Raji (cell line): ENCODE data around the gene SCUBE1.

Experiments
- POLR2A ChIP-seq: IDR thresholded peaks from 2 replicates; pipeline ENCODE4 v1.6.1; 2011; ENCODE audit warnings: low read depth, low read length, control low read depth; ENCODE audit not compliant: insufficient read depth

The SCUBE1 gene

DNA sequence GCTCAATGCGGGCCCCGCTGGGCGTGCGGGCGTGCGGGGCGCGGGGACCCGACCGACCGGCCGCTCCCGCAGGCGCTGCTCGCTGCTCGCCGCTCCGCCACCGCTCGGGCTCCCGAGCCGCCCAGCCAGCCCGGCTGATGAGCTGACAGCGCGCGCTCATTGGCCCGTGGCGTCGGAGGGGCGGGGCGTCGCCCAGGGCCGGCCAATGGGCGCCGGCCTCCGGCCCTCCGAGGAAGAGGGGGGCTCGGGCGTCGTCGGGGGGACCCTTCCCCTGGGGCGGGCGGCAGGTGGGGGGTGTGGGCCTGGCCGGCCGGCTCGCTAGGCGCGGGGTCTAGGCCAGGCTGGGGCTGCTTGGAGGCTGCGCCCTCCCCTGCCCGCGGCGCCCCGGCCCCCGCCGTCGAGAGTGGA, at the start of gene SCUBE1:
SCUBE1 (minus strand) TSS at position 111 of the 408 bp plus-strand sequence. CDS start 111 bp downstream, outside the sequence.
- TF ChIP-seq POLR2A: no peak

DNA sequence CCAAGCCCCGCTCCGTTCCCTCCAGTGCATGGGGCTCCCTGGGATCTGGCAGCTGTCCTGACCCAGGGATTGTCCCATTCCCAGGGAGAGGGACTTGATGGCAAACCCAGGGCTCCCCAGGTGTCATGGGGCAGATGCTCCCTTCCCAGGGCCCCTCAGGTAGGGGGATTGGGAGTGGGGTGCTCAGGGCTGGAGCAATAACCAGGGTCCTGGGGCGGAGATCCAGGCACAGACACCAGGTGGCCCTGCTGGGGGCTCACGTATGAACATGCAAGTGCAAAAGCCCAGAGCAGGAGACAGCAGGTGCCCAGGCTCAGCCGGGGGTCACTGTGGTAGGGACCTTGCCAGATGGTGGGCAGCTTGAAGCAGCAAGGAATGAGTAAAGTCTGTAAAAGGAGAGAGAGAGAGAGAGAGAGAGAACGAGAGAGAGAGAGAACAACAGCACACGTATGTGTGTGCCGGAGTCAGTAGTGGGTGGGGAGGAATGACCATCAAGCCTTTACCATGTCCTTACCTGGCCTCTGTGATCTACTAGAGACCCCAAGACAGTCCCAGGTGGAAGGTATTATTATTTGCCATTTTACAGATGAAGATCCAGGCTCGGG, 49.3 kb upstream of the SCUBE1 start:
- no peak for TF ChIP-seq POLR2A

DNA sequence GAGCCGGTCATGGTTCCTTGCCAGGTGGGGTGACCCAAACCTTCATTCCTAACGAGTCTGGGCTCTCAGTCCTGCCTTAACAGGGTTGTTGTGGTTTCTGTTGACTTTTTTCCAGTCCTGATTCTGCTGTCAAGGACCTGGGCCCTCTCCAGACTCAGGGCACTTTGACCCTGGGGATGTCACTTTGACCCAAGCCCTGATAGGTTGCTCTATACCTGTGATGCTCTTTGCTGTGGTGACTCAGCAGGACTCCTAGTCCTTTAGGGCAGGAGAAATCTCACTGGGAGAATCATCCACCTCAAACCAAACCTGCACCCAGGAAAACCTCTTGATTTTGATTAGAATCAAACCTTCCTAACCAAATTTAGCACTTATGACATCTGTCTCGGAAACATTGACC, 48.1 kb upstream of the SCUBE1 start:
- no peak for TF ChIP-seq POLR2A

DNA sequence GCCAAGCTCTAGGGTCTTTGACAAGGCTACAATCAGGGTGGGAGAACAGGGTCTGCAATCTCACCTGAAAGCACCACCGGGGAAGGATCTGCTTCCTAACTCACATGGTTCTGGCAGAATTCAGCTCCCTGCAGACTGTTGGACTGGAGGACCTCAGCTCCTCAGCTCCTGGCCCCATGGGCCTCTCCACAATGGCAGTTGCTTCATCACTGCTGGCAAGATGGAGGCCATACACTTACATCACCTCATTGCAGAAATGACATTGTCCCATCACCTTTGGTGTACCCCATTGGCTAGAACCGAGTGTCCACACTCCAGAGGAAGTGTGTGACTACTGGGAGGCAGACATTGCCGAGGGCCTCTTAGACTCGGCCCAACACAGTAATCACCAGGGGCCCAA, 47.7 kb upstream of the SCUBE1 start:
- no peak for TF ChIP-seq POLR2A

DNA sequence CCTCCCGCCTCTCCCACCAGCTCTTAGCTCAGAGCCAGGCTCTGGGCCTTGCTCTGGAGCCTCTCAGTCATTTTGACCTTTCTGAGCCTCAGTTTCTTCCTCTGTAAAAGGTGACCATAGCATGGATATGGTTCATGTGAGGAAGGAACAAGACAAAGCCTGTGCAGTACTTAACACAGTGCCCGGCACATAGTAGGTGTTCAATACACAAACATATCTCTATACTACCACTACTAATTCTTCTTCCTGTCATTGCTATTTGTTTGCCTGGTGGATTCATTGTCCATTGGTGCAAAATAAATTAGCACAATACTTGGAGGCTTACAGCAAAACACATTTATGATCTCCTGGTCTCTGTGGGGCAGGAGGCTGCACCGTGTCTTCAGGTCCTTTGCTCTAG, 47.0 kb upstream of the SCUBE1 start:
- no peak for TF ChIP-seq POLR2A

DNA sequence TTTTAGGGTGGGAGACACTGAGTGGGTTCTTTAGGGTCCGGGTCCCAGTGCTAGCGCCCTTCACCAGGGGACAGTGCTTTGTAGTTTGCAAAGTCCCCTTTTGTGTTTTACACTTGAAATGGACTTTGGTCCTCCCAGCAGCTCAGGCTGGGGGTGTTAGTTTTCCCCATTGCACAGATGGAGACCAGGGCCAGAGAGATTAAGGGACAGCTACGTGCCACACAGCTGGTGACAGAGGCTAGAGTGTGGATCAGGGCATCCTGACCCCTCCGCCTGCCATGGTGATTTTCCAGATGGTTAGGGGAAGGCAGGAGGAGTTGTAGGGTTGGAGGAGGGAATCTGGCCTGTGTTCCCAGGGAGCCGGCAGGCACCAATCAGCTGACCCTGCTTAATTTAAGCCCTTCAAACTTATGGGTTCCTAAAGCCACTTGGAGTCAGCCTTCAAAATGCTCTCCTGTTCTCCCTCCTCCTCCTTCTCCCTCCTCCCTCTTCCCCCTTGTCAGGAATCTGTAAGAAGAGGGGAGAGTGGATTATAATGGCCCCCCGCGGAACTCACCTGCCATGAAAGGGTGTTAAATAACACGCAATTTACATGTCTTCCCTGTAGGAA, 46.2 kb upstream of the SCUBE1 start:
- TF ChIP-seq POLR2A: no peak

DNA sequence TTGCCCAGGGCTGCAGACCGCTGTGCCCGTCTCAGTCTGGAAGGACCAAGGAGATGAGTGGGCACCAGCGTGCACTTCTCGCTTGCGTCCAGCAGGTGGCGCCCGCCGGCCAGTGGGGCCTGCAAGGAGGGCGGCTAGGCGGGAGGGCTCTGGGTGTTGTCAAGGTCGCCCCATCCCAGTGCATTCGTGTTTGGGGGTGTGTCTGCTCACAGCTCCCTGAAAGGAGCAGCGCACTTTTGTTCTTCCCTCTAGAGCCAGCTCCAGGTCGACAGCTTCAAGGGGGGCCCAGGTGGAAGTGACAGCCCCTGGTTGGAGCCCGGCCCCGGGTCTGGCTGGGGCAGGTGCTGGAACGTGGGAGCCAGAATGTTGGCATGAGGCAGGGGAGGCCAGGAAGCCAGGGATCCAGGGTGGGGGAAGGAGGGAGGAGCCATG, 45.3 kb upstream of the SCUBE1 start:
- TF ChIP-seq POLR2A: no peak

DNA sequence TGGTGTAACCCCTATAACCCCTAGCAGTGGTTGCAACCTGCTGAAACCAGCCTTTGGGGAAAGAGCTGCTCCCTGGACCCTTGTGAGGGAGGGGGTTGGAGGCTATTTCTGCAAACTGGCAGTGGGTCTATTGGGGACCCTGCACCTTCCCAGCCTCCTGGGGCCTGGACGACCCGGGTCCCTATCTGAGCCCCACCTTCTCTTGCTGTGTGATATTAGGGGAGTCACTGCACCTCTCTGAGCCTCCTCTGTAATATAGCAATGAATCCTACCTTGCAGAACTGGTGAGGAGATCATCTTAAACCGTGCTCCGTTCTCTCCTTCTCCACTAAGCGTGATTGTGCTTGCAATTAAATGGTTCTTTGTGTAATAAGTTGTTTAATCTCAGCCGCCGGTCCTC, 44.6 kb upstream of the SCUBE1 start:
- TF ChIP-seq POLR2A: no peak

DNA sequence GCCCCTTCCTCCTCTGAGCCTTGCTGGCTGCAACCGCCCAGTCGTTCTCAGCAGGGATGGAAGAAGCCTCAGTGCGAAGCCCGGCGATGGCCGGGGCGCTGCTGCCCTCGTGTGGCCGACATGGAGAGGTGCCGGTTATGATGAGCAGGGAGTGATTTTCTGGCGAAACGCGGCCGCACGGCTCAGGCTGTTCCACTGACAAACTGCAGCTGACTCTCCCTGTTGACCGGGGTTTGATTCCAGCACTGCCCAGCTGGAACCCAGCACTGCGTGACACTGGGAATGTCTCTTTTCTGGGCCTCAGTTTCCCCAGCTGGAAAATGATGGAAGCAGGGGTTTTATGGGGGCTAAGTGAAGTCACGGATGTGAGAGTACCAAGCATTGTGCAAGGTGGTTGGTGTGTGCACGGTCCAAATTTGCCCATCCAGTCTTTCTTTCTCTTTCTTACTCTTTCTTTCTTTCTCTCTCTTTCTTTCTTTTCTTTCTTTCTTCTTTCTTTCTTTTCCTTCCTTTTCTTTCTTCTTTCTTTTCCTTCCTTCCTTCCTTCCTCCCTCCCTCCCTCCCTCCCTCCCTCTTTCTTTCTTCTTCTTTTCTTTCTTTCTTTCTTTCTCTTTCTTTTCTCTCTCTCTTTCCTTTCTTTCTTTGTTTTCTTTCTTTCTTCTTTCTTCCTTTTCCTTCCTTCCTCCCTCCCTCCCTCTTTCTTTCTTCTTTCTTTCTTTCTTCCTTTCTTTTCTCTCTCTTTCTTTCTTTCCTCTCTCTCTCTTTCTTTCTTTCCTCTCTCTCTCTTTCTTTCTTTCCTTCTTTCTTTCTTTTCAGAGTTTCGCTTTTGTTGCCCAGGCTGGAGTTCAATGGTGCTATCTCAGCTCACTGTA, 42.8 kb upstream of the SCUBE1 start:
- no peak for TF ChIP-seq POLR2A

DNA sequence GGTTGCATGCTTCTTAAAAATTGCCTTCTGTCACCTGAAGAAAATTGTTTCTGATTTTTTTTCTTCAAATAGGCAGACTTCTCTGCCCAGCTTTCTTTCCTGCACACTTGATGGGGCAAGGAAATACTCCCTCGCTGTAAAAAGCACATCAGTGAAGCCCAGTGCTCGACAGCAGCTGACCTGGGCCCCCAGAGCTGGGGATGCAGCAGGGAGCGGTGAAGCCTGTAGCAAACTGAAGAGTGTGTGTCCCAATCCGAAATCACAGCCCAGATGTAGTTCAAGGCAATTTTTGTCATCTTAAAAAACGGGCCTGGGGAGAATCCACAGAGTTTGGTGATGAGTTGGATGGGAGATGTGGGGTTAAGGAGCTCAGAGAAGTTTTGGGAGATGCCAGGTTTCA, 41.7 kb upstream of the SCUBE1 start:
- no peak for TF ChIP-seq POLR2A

DNA sequence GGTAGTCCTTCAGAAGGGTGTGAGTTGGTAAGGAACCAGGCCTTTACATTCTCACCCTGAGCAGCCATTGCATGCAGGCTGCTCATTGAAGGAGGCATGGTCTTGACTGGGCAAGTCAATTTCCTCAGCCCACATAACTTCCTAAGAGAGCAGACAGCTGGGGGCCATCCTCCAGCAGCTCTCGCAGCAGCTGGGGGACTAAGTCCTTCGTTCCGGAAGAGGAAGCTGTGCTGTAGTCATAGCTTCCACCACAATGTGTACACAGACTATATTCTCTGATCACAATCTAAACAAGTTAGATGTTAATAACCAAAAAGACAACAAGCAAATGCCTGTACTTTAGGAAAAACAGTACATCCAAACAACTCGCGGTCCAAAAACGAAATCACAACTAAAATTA, 38.5 kb upstream of the SCUBE1 start:
- TF ChIP-seq POLR2A: no peak

DNA sequence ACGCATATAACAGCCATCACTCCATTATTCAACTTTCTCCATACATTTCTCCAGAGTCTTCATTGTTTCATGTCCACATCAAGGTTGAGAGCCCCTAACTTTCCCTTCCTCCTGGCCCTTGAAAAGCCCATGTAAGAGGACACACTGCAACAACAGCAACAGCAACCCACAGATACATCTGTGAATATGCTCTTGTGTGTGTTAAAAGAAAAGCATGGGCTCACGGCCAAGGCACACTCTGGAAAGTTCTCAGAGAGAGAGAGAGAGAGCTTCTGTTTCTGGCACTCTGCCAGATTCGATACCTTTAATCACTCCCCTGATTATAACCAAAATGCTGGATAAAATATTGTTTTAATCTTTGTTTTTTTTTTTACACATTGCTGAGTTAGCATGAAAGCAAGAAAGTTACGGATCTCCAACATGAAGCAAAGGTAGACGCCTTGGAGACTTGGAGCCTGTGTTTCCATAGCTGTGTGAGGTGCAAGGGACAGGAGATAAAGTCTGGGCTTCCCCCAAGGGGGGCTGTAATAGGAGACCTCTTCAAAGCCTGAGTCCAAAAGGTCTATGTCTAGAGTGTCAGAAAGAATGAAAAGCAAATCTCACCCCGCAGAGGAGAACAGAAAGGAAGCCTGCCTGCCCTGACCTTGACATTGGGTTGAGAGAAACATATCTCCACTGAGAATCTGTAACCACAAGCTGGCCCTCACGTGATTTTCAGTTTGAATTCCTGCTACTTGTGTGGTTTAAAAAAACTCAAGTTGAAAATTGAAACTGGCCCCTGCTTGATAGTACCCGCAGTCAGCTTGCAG, 34.9 kb upstream of the SCUBE1 start:
- TF ChIP-seq POLR2A: no peak

DNA sequence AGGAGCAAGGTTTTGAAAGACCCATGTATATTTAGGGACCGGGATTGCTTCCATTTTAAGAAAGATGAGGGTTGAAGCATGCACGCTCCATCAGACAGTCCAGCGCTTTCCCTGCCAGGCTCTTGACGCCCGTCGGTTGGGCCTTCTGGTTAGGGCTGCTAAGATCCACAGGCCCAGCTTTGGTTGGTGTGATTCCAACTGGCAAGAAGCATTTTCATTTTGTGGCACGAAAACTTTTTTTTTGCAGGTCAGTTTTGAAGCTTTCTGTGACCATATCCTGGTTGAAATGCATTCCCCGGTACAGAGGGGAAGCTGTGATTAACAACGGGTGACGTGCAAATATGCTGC, 34.4 kb upstream of the SCUBE1 start:
- TF ChIP-seq POLR2A: no peak

DNA sequence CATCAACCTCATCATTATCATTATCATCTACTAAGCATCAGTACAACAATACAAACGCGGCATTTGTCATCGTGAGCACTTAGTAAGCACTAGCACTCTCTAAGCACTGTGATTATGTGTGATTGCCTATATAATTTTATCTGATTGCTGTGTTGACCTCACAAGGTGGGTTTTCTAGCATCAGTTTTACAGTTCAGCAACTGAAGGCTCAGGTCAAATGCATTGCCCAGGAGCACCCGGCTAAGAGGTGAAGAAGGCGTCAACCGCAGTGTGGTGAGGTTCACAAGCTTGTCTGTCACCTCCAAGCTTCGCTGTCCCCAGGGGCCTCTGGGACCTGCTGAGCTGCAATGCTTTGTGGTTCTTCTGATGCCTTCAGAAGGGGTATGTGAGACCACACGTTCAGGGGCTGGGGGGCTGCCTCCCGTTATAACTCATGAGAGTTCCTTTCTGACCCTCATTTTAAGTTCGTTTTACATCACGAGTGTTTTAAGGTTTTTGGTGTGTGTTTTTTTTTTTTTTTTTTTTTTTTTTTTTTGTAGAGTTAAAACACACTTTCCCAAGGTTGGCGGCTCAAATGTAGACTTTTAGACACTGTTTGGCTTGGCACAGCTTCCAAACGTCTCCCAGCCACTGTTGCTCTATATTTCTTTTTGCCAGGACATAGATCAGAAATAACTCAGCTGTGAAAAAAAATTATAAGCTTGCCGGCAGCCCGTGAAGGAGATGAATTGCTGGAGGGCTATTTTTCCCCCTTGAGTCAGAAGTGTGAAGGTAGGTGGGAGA, 33.8 kb upstream of the SCUBE1 start:
- no peak for TF ChIP-seq POLR2A

DNA sequence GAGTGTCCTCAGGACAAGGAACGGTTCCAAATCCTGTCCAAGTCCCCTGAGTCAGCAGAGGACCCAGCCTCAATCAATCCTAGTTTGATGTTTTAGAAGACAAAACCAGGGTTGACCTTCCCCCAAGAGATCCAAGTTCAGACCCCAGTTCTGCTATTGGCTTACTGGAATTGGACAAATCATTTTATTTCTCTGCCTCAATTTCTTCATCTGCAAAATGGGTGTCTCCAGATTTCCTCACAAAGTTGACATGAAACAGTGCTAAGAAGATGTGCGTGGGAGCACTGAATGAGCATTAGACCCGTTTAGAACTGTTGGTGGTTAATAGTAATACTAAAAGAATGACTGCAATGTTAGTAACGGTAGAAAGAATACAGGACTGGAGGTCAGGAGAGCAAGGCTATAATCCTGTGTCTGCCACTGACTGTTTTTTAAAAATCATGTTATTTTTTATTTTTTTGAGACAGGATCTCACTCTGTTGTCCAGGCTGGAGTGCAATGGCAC, 32.8 kb upstream of the SCUBE1 start:
- TF ChIP-seq POLR2A: no peak

DNA sequence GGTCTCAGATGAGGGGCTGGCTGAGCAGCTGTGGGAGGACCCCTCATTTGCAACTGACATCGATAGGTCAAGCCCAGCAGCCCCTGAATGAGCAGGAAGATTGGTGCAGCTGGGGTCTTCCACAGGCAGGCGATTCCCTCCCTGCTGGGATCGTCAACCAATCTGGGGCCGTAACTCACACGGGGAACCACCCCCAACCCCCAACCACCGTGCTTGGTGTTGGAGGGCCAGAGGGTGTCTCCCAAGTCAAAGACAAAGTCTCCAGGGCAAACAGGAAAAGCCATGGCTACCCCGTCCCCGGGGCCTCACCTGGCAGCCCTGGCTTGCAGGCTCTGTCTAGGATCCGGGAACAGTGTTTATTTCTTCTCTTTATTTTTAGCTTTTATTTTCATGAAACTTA, 26.9 kb upstream of the SCUBE1 start:
- no peak for TF ChIP-seq POLR2A
